GM19467 (cell line): ENCODE data around the gene VASH2.
A peak's percentile ranks its signal among the peaks of the same experiment; 100 is the strongest.
"Not testable (repeated sequence)": the region's sequence is repeated elsewhere in the genome, so short reads cannot be mapped to it uniquely, and the experiment has no call there.

Experiments used
- ATAC-seq: cut with Tn5 transposase; IDR thresholded peaks from one replicate; pipeline ENCODE4 v1.9.1; 2021; ENCODE audit warnings: mild to moderate bottlenecking, moderate library complexity; ENCODE audit not compliant: unreplicated experiment

The VASH2 gene

DNA sequence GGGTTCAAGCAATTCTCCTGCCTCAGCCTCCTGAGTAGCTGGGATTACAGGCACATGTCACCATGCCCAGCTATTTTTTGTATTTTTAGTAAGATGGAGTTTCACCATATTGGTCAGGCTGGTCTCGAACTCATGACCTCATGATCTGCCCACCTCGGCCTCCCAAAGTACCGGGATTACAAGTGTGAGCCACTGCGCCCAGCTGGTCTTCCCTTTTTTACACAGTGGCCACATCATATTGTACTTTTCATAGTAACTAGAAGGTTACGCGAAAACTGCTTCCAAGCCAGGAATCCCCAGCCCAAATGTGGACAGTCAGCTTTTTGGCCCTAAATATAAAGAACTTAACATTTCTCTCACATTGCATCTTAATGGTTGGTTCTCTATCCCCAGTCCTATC is 4.2 kb downstream of the VASH2 start:
- ATAC-seq, result no peak

DNA sequence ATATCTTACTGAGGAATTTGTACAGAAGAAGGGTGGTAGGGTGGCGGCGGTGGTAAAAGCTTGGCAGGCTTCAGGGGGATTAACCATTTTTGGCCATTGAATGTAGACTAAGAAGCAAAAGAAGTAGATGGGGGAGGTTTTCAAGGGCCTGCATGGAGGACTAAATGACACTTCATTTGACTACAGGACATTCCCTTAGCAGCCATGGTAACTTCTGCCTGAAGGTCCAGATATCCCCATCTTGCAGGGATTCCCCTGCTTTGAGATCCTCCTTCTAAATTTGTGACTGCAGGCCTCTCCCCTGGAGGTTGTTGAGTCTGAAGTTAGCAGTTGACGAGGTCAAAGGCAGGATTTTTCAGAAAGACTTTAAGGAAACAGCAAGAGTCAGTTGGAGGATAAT is 4.8 kb downstream of the VASH2 start:
- ATAC-seq, result no peak

GRCh38 chr1:212955961-212956620 is 5.8 kb downstream of the VASH2 start:
- no peak for ATAC-seq

DNA sequence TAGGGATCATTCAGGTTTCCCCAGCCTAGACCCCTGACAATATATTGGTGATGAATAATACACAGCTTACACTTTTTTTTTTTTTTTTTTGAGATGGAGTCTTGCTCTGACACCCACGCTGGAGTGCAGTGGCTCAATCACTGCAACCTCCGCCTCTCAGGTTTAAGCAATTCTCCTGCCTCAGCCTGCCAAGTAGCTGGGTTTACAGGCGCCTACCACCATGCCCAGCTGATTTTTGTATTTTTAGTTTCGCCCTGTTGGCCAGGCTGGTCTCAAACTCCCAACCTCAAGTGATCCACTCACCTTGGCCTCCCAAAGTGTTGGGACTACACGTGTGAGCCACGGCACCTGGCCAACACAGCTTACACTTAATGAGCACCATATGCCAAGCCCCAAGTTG is 7.2 kb downstream of the VASH2 start:
- no peak for ATAC-seq

DNA sequence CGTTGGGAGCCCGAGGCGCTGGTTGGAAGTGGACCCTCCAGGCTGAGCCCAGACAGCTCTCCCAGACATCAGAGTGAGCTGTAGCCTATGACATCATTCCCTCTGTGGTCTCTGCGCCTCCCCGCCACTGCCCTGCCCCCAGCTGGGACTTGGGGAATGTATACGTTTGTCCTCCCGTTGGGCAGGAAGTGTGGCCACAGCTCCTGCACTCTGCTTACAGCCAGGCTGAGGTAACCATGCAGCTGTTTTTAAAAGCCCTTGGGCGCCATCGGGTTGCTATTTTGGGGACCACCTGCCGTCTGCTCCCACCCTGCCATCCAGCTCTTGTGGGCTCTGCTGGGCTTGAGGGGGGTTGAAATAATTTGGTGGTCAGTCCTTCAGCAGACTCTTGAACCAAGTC is 7.8 kb downstream of the VASH2 start:
- ATAC-seq, result no peak

DNA sequence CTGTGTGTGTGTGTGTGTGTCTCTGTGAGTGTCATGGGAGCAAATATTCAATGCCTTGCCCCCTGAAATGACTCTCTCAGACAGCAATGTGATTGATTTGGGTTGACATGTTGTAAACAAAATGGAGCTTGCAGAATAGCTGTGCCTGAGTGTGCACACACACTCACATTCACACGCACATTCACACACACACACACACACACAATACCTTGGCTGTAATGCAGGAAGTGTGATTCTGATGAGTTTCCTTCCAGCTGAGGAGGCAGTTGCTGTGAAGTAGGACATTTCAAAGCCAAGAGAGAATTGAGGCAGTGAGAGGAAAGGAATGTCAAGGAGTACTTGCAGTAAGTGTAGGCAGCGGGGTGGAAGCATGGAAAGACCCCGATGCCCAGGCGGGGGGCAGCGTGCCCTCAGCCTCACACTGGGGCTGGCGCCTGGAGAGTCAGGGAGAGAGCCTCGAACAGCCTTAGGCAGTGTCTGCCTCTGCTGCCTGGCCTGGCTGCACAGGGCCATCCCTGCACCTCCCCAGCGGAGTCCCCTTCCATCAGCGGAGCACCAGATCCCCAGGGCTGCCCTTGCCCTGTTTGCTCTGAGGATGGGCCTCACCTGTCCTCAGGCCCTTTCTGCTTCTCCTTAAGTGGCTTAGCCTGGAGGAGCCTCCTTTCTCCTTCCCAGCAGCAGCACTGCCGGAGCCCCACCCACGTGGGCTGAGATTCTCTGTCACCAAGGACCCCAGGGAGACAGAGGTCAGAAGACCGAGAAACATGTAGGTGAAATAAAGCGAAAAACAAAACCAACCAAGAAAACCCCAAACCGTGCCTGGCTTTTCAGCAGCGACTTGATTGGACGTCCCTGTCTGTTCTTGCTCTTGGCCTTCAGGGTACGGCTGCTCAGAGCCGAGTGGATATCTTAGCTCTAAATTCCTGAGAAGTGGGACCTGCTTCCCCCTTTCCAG is 9.2 kb downstream of the VASH2 start:
- ATAC-seq, result peak; percentile 67

GRCh38 chr1:212960932-212961331 is 10.6 kb downstream of the VASH2 start:
- ATAC-seq, result no peak

DNA sequence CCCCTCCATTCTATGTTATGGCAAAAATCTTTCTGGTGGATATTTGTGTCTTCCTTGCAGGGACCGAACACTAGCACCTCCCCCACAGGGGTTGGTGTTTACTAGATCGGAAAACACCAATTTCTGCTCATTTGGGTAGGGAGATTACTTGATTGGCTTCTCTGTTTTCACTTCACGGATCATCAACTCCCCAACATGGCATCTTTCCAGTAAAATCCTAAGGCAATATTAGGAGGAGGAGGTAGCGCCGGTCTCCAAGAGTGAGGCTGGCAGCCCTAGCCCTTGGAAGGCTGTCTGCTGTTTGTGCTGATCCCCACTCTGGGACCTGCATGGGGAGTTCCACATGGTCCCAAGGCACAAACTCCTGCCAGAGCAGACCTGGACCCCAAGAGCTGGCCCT is 12.2 kb downstream of the VASH2 start:
- no peak for ATAC-seq

GRCh38 chr1:212964102-212964501 is 13.8 kb downstream of the VASH2 start:
- no peak for ATAC-seq

- ATAC-seq, result not testable (repeated sequence)
These were observed 14.7 kb downstream of the VASH2 start for GRCh38 chr1:212964993-212965392.

GRCh38 chr1:212966616-212967015 is 16.3 kb downstream of the VASH2 start:
- no peak for ATAC-seq

GRCh38 chr1:212967801-212968200 is 17.5 kb downstream of the VASH2 start:
- ATAC-seq, result no peak

DNA sequence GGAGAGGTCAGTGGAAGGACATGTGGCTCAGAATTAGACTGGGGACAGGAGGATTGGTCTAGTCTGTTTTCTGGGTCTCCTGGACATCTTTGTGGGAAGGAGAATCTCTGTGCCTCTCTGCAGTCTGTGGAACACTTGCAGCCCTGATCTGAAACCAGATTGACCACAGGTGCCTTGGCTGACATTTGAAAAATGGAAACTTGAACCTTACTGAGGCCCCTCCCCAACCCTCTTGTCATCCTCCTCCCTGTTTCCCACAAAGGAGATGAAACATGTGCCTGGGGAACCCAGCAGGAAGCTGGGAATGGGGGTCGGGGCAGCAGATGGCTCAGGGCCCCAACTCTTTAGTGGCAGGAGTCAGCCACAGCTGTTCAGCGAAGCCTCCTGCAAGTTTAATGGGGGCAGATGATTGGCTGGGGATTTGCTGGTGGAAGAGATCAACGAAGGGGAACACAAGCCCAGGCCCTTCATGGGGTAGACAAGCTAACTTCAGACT is 18.1 kb downstream of the VASH2 start:
- ATAC-seq, result no peak

- no peak for ATAC-seq
These were observed 19.7 kb downstream of the VASH2 start for GRCh38 chr1:212970085-212970484.

GRCh38 chr1:212971312-212971711 is 21.0 kb downstream of the VASH2 start:
- no peak for ATAC-seq

DNA sequence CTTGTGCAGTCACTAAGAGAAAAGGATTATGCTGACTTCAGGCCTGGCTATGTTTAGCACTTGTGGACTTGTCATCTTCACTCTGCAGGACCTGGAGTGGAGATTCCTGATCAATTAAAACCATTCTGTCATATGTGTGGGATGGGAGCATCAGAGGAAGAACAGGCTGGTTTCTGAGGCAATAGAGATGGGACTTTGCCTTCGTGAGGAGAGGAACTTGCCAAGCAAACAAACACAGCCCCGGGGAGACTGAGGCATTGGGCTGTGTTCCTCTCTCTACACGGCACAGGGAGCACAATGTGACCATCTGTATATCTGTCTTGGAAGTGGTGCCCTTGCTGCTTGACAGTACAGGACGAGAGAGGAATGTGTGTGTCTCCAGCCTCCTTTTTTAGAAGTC is 23.1 kb downstream of the VASH2 start:
- ATAC-seq, result no peak

GRCh38 chr1:212973899-212974298 is 23.6 kb downstream of the VASH2 start:
- ATAC-seq, result no peak

DNA sequence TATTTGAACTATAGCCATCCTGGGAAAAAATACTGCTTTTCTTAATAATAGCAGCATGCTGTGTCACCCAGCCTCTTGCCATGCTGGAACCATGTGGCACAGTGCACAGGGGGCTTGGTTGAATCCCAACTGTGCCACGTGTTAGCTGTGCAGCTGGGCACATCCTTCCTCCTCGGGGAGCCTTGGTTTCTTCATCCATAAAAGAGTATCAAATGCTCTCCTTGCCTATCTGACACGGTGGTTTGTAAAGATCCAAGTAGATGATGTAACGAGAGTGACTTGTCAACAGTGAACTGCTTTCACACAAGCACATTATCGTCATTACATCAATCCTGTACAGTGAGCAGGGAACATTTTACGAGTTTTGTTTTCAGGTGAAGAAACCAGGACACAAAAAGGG is 24.4 kb downstream of the VASH2 start:
- ATAC-seq, result no peak

- no peak for ATAC-seq
These were observed 25.0 kb downstream of the VASH2 start for GRCh38 chr1:212975111-212975918.

GRCh38 chr1:212976586-212976985 is 26.2 kb downstream of the VASH2 start:
- no peak for ATAC-seq
